Neural progenitor cell (in vitro differentiated cells): ENCODE measurements around the gene IQSEC1. TPM values are rescaled to one million over a fixed set of nuclear protein-coding genes. Genes with fewer than 3 reads are reported as not detected.
A peak's percentile ranks its signal among the peaks of the same experiment; 100 is the strongest.

ENCODE experiments used
- DNase-seq: peaks from one replicate; pipeline ENCODE4 v3.0.0-alpha.2; 2016; ENCODE audit warnings: low spot score
- H2AFZ ChIP-seq: fragments of 200-600 bp; sonication (generic); replicated peaks from 2 replicates; pipeline ENCODE4 v1.6.1; 2016; ENCODE audit warnings: antibody characterized with exemption
- H3F3A ChIP-seq: fragments of 200-600 bp; sonication (generic); 2 replicates; pipeline ENCODE4 v1.6.1; 2016; ENCODE audit warnings: antibody characterized with exemption, low read depth
- H3K27ac ChIP-seq: fragments of 200-600 bp; sonication (generic); 2 replicates; pipeline ENCODE4 v1.5.1; 2016; ENCODE audit warnings: mild to moderate bottlenecking
- H3K27me3 ChIP-seq: fragments of 200-600 bp; sonication (generic); 2 replicates; pipeline ENCODE4 v1.6.1; 2016; ENCODE audit warnings: mild to moderate bottlenecking, moderate library complexity
- H3K36me3 ChIP-seq: fragments of 200-600 bp; sonication (generic); 2 replicates; pipeline ENCODE4 v1.5.1; 2016
- H3K4me1 ChIP-seq: fragments of 200-600 bp; sonication (generic); 2 replicates; pipeline ENCODE4 v1.6.1; 2016; ENCODE audit warnings: mixed run types
- H3K4me2 ChIP-seq: fragments of 200-600 bp; sonication (generic); 2 replicates; pipeline ENCODE4 v1.6.1; 2016
- H3K4me3 ChIP-seq: fragments of 200-600 bp; sonication (generic); 2 replicates; pipeline ENCODE4 v1.5.1; 2016
- H3K79me2 ChIP-seq: fragments of 200-600 bp; sonication (generic); 2 replicates; pipeline ENCODE4 v1.6.1; 2016; ENCODE audit warnings: low read depth
- H3K9ac ChIP-seq: fragments of 200-600 bp; sonication (generic); 2 replicates; pipeline ENCODE4 v1.6.1; 2016
- H3K9me3 ChIP-seq: fragments of 200-600 bp; sonication (generic); 2 replicates; pipeline ENCODE4 v1.5.1; 2016; ENCODE audit warnings: low read depth
- H4K20me1 ChIP-seq: fragments of 200-600 bp; sonication (generic); 2 replicates; pipeline ENCODE4 v1.6.1; 2016; ENCODE audit warnings: low read depth
- H3K27ac Mint-ChIP-seq: 3 replicates; pipeline ENCODE4 v1.8.0; 2021; ENCODE audit warnings: mixed read lengths
- H3K27me3 Mint-ChIP-seq: 2 replicates; pipeline ENCODE4 v1.8.0; 2022; ENCODE audit warnings: low read depth, mild to moderate bottlenecking, inconsistent platforms, moderate library complexity, mixed read lengths; ENCODE audit not compliant: insufficient read depth
- H3K36me3 Mint-ChIP-seq: 3 replicates; pipeline ENCODE4 v1.8.0; 2021; ENCODE audit warnings: mixed read lengths
- H3K4me1 Mint-ChIP-seq: 3 replicates; pipeline ENCODE4 v1.8.0; 2021; ENCODE audit warnings: mixed read lengths
- H3K4me3 Mint-ChIP-seq: 3 replicates; pipeline ENCODE4 v1.8.0; 2021; ENCODE audit warnings: mild to moderate bottlenecking, moderate library complexity, mixed read lengths
- H3K9me3 Mint-ChIP-seq: 3 replicates; pipeline ENCODE4 v1.8.0; 2020; ENCODE audit warnings: mixed read lengths
- EZH2 ChIP-seq: fragments of 200-600 bp; sonication (generic); IDR thresholded peaks from 2 replicates; pipeline ENCODE4 v1.6.1; 2017; ENCODE audit warnings: antibody characterized with exemption, mild to moderate bottlenecking, moderate library complexity
- EZH2phosphoT487 ChIP-seq: fragments of 200-600 bp; sonication (generic); IDR thresholded peaks from 2 replicates; pipeline ENCODE4 v1.6.1; 2017; ENCODE audit warnings: antibody characterized with exemption
- total RNA-seq: library from RNA; depleted of rRNA; stranded (reverse); fragments of >200 nt; gene quantifications from 2 replicates; pipeline ENCODE4 v1.2.3, GENCODE V29; 2015; ENCODE audit warnings: low replicate concordance
- TF ChIP-seq, protein P1 (sequence below): fragments of 200-600 bp; sonication (generic); IDR thresholded peaks from 2 replicates; pipeline ENCODE4 v1.5.1; 2017; ENCODE audit warnings: antibody characterized with exemption, mild to moderate bottlenecking

IQSEC1 gene
- total RNA-seq, 1 donor from 2014 or later: 8.9 TPM

DNA sequence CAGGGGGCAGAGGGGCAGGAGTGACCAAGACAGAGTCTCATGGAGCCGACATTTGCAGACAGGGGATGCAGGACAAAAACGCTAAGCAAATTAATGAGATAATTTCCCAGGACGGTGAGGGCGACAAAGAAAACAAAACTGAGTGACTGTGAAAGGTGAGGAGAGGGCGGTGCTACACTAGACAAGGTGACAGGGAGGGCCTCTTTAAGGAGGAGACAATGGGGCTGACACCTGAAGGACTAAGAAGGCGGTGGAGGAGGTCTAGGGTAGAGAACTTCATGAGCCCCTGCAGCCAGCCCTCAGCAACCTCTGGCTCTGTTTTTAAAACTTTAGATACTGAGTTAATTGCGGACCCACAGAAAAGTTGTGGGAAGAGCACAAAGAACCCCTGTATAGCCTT lies 41.6 kb downstream of the IQSEC1 start:
- H3K79me2 ChIP-seq: no peaks in the 10 kb centered on the region
- H3F3A ChIP-seq: no peaks in the 10 kb centered on the region
- H3K4me1 ChIP-seq: peaks cover 13% of the 10 kb centered on the region
- H3K27ac ChIP-seq: no peak overlapping the region
- TF ChIP-seq, protein P1, sequence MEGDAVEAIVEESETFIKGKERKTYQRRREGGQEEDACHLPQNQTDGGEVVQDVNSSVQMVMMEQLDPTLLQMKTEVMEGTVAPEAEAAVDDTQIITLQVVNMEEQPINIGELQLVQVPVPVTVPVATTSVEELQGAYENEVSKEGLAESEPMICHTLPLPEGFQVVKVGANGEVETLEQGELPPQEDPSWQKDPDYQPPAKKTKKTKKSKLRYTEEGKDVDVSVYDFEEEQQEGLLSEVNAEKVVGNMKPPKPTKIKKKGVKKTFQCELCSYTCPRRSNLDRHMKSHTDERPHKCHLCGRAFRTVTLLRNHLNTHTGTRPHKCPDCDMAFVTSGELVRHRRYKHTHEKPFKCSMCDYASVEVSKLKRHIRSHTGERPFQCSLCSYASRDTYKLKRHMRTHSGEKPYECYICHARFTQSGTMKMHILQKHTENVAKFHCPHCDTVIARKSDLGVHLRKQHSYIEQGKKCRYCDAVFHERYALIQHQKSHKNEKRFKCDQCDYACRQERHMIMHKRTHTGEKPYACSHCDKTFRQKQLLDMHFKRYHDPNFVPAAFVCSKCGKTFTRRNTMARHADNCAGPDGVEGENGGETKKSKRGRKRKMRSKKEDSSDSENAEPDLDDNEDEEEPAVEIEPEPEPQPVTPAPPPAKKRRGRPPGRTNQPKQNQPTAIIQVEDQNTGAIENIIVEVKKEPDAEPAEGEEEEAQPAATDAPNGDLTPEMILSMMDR: no peak
- TF ChIP-seq EZH2phosphoT487 (no peak), EZH2 (no peak)
- Mint-ChIP-seq H3K36me3 (no peaks in the 10 kb centered on the region), H3K4me3 (no peak overlapping the region), H3K4me1 (peaks cover 17% of the 10 kb centered on the region), H3K27ac (peak overlapping the region; percentile 19), H3K9me3 (no peaks in the 10 kb centered on the region), H3K27me3 (peaks cover 2% of the 10 kb centered on the region)
- no peak overlapping the region for H2AFZ ChIP-seq
- no peak overlapping the region for H3K4me3 ChIP-seq
- DNase-seq: no peak
- H4K20me1 ChIP-seq: no peaks in the 10 kb centered on the region
- no peak overlapping the region for H3K4me2 ChIP-seq
- H3K27me3 ChIP-seq: no peaks in the 10 kb centered on the region
- no peaks in the 10 kb centered on the region for H3K36me3 ChIP-seq
- H3K9me3 ChIP-seq: no peaks in the 10 kb centered on the region
- H3K9ac ChIP-seq: no peak overlapping the region

- H3K36me3 ChIP-seq: no peaks in the 10 kb centered on the region
- no peaks in the 10 kb centered on the region for H3F3A ChIP-seq
- no peak overlapping the region for H3K27ac Mint-ChIP-seq
- TF ChIP-seq EZH2phosphoT487 (no peak), EZH2 (no peak)
- TF ChIP-seq, protein P1: no peak
- no peaks in the 10 kb centered on the region for H4K20me1 ChIP-seq
- H3K9ac ChIP-seq: no peak overlapping the region
- no peak overlapping the region for H3K27ac ChIP-seq
- peaks cover 13% of the 10 kb centered on the region for H3K4me1 ChIP-seq
- no peaks in the 10 kb centered on the region for H3K9me3 ChIP-seq
- no peak overlapping the region for H3K4me3 ChIP-seq
- peaks cover 17% of the 10 kb centered on the region for H3K4me1 Mint-ChIP-seq
- H3K9me3 Mint-ChIP-seq: no peaks in the 10 kb centered on the region
- H3K36me3 Mint-ChIP-seq: no peaks in the 10 kb centered on the region
- H3K4me2 ChIP-seq: no peak overlapping the region
- H3K27me3 Mint-ChIP-seq: peaks cover 2% of the 10 kb centered on the region
- no peaks in the 10 kb centered on the region for H3K27me3 ChIP-seq
- no peak overlapping the region for H2AFZ ChIP-seq
- no peak overlapping the region for H3K4me3 Mint-ChIP-seq
- H3K79me2 ChIP-seq: no peaks in the 10 kb centered on the region
- DNase-seq: no peak
These were observed 42.5 kb downstream of the IQSEC1 start for GRCh38 chr3:13030684-13031083.

- Mint-ChIP-seq H3K4me3 (no peak overlapping the region), H3K4me1 (peaks cover 23% of the 10 kb centered on the region), H3K27ac (no peak overlapping the region), H3K9me3 (no peaks in the 10 kb centered on the region), H3K36me3 (no peaks in the 10 kb centered on the region), H3K27me3 (peaks cover 3% of the 10 kb centered on the region)
- no peaks in the 10 kb centered on the region for H3K36me3 ChIP-seq
- H3K9me3 ChIP-seq: no peaks in the 10 kb centered on the region
- no peak overlapping the region for H3K9ac ChIP-seq
- no peak overlapping the region for H3K4me2 ChIP-seq
- H3K4me3 ChIP-seq: no peak overlapping the region
- H4K20me1 ChIP-seq: no peaks in the 10 kb centered on the region
- H3F3A ChIP-seq: peaks cover 5% of the 10 kb centered on the region
- peaks cover 20% of the 10 kb centered on the region for H3K4me1 ChIP-seq
- DNase-seq: no peak
- TF ChIP-seq, protein P1: no peak
- TF ChIP-seq EZH2phosphoT487 (no peak), EZH2 (no peak)
- no peak overlapping the region for H2AFZ ChIP-seq
- no peaks in the 10 kb centered on the region for H3K79me2 ChIP-seq
- H3K27ac ChIP-seq: no peak overlapping the region
- H3K27me3 ChIP-seq: no peaks in the 10 kb centered on the region
These were observed 45.0 kb downstream of the IQSEC1 start for GRCh38 chr3:13028010-13028821.
